Activated CD4-positive, CD25-positive, alpha-beta regulatory T cell treated with anti-CD3 and anti-CD28 coated beads, Interleukin-2, amount 50 U/mL, for 16 hours (primary cell): ENCODE results near the gene ZBTB20.

ENCODE experiments used
- DNase-seq: peaks from one replicate; pipeline ENCODE4 v3.0.0-alpha.2; 2020; ENCODE audit warnings: low read depth, low spot score

The ZBTB20 gene

GRCh38 chr3:114447545-114447944 lies 699.5 kb downstream of the ZBTB20 start:
- no peak for DNase-seq

GRCh38 chr3:114446600-114446999 lies 700.5 kb downstream of the ZBTB20 start:
- no peak for DNase-seq

GRCh38 chr3:114445233-114445632 lies 701.9 kb downstream of the ZBTB20 start:
- no peak for DNase-seq

- no peak for DNase-seq
These were observed 702.9 kb downstream of the ZBTB20 start for GRCh38 chr3:114444216-114444615.

GRCh38 chr3:114442246-114442645 lies 704.8 kb downstream of the ZBTB20 start:
- DNase-seq: no peak

GRCh38 chr3:114441386-114441785 lies 705.7 kb downstream of the ZBTB20 start:
- DNase-seq: no peak

GRCh38 chr3:114440700-114441099 lies 706.4 kb downstream of the ZBTB20 start:
- DNase-seq: no peak

- no peak for DNase-seq
These were observed 707.8 kb downstream of the ZBTB20 start for GRCh38 chr3:114439284-114439683.

GRCh38 chr3:114437897-114438296 lies 709.2 kb downstream of the ZBTB20 start:
- no peak for DNase-seq

GRCh38 chr3:114436182-114436581 lies 710.9 kb downstream of the ZBTB20 start:
- no peak for DNase-seq

GRCh38 chr3:114435386-114436115 lies 711.5 kb downstream of the ZBTB20 start:
- no peak for DNase-seq

- no peak for DNase-seq
These were observed 714.8 kb downstream of the ZBTB20 start for GRCh38 chr3:114432310-114432709.

- DNase-seq: no peak
These were observed 719.0 kb downstream of the ZBTB20 start for GRCh38 chr3:114428044-114428595.

GRCh38 chr3:114427285-114428043 lies 719.6 kb downstream of the ZBTB20 start:
- no peak for DNase-seq

GRCh38 chr3:114424337-114424736 lies 722.8 kb downstream of the ZBTB20 start:
- no peak for DNase-seq

- DNase-seq: no peak
These were observed 725.9 kb downstream of the ZBTB20 start for GRCh38 chr3:114421204-114421603.

GRCh38 chr3:114420072-114420471 lies 727.0 kb downstream of the ZBTB20 start:
- no peak for DNase-seq

GRCh38 chr3:114418724-114419543 lies 728.2 kb downstream of the ZBTB20 start:
- no peak for DNase-seq

GRCh38 chr3:114418107-114418506 lies 729.0 kb downstream of the ZBTB20 start:
- no peak for DNase-seq

- no peak for DNase-seq
These were observed 729.4 kb downstream of the ZBTB20 start for GRCh38 chr3:114417675-114418074.

- no peak for DNase-seq
These were observed 729.8 kb downstream of the ZBTB20 start for GRCh38 chr3:114417265-114417664.
